HepG2 (cell line): ENCODE results near the gene CCDC177. TPM values are rescaled to one million over a fixed set of nuclear protein-coding genes. Genes with fewer than 3 reads are reported as not detected.

Experiments used
- ATAC-seq: fragments of 200-7000 bp; cut with Tn5 transposase; 3 replicates; pipeline ENCODE4 v1.9.1; 2020; ENCODE audit warnings: mild to moderate bottlenecking, moderate library complexity
- BruUV-seq: library from RNA; stranded (reverse); fragments of 400-500 nt; replicated peaks from 2 replicates; lab custom pipeline; 2021; lab: Mats Ljungman, UMichigan
- CTCF ChIA-PET: fragments of 300-600 bp; formaldehyde crosslinking; extraction: SDS; loops from one replicate; lab custom pipeline; 2021; ENCODE audit warnings: low total read pairs, inconsistent platforms, low intra/inter-chr PET ratio; lab: Yijun Ruan, JAX
- POLR2A ChIA-PET: fragments of 350-600 bp; sonication (Branson Sonifier 250); formaldehyde crosslinking; loops from one replicate; lab custom pipeline; 2020; ENCODE audit warnings: antibody characterized with exemption, inconsistent platforms; lab: Yijun Ruan, JAX
- DNase-seq: peaks from one replicate; pipeline ENCODE4 v3.0.0-alpha.2; 2015; ENCODE audit warnings: low spot score
- FAIRE-seq: peaks from 3 replicates; lab custom pipeline; 2011; peaks lifted over from hg19 to GRCh38; lab: Jason Lieb, UNC
- H2AFZ ChIP-seq: one replicate; pipeline ENCODE4 v1.6.1; 2011; ENCODE audit warnings: low read length, inconsistent platforms
- H3K27ac ChIP-seq: fragments of 300-600 bp; 3 replicates; pipeline ENCODE4 v1.8.0; 2011; ENCODE audit warnings: mixed run types, mild to moderate bottlenecking, mixed read lengths, low read length, inconsistent platforms; ENCODE audit not compliant: insufficient read depth; ENCODE audit errors: extremely low read length
- H3K27me3 ChIP-seq, 2 experiments: fragments of 200-600 bp in 1 of 2; 2 replicates in 1 of 2; 3 replicates in 1 of 2; pipeline versions ENCODE4 v1.6.0 to v1.8.0; 2011; ENCODE audit warnings: low read length in 2 of 2, mild to moderate bottlenecking in 2 of 2, moderate library complexity in 2 of 2, inconsistent platforms in 1 of 2; ENCODE audit not compliant: insufficient read depth in 2 of 2, control insufficient read depth in 1 of 2
- H3K36me3 ChIP-seq, 2 experiments: fragments of 200-600 bp in 1 of 2; replicated peaks in 1 of 2; 2 replicates in 1 of 2; 3 replicates in 1 of 2; pipeline versions ENCODE4 v1.5.1 to v1.8.0; 2011; ENCODE audit warnings: low read length in 2 of 2, inconsistent platforms in 1 of 2; ENCODE audit not compliant: insufficient read depth in 2 of 2, control insufficient read depth in 1 of 2
- H3K4me1 ChIP-seq: 2 replicates; pipeline ENCODE4 v1.5.1; 2012; ENCODE audit warnings: low read length, inconsistent platforms; ENCODE audit not compliant: insufficient read depth
- H3K4me2 ChIP-seq: 2 replicates; pipeline ENCODE4 v1.6.0; 2011; ENCODE audit warnings: low read depth, low read length, inconsistent platforms
- H3K4me3 ChIP-seq, 3 experiments: fragments of 200-600 bp in 1 of 3; sonication (generic), shearing (Covaris generic) in 1 of 3; replicated peaks in 1 of 3; 2 replicates each; pipeline ENCODE4 v1.5.1; 2011 to 2016; ENCODE audit warnings: low read length in 3 of 3, inconsistent platforms in 2 of 3, low read depth in 2 of 3, mild to moderate bottlenecking in 2 of 3, control low read depth in 1 of 3, mixed read lengths in 1 of 3; ENCODE audit not compliant: insufficient read depth in 1 of 3
- H3K79me2 ChIP-seq: one replicate; pipeline ENCODE4 v1.6.1; 2011; ENCODE audit warnings: low read length, inconsistent platforms; ENCODE audit not compliant: insufficient read depth
- H3K9ac ChIP-seq: 2 replicates; pipeline ENCODE4 v1.6.0; 2011; ENCODE audit warnings: mild to moderate bottlenecking, low read depth, low read length, inconsistent platforms; ENCODE audit not compliant: insufficient read depth
- H3K9me3 ChIP-seq: 2 replicates; pipeline ENCODE4 v1.5.1; 2012; ENCODE audit warnings: mild to moderate bottlenecking, low read length
- H4K20me1 ChIP-seq: 2 replicates; pipeline ENCODE4 v1.6.0; 2011; ENCODE audit warnings: inconsistent platforms, mild to moderate bottlenecking, low read length, moderate library complexity; ENCODE audit not compliant: insufficient read depth
- ADNP ChIP-seq: sonication (generic); formaldehyde crosslinking; IDR thresholded peaks from 2 replicates; pipeline ENCODE4 v1.4.0; 2020; ENCODE audit warnings: missing genetic modification reagents
- ATF1 ChIP-seq: IDR thresholded peaks from 2 replicates; pipeline ENCODE4 v1.6.1; 2016; ENCODE audit warnings: mild to moderate bottlenecking, control low read depth
- CBFB ChIP-seq: sonication (generic); formaldehyde crosslinking; IDR thresholded peaks from 2 replicates; pipeline ENCODE4 v1.4.0; 2020; ENCODE audit warnings: missing genetic modification reagents
- CCDC6 ChIP-seq: sonication (generic); formaldehyde crosslinking; IDR thresholded peaks from 2 replicates; pipeline ENCODE4 v1.8.1; 2022; ENCODE audit warnings: mild to moderate bottlenecking, missing genetic modification reagents, moderate library complexity
- NFE2 ChIP-seq: sonication (generic); formaldehyde crosslinking; IDR thresholded peaks from 2 replicates; pipeline ENCODE4 v1.4.0; 2020; ENCODE audit warnings: missing genetic modification reagents
- NR2C2 ChIP-seq: sonication (generic); formaldehyde crosslinking; IDR thresholded peaks from 2 replicates; pipeline ENCODE4 v1.4.0; 2020; ENCODE audit warnings: missing genetic modification reagents, mild to moderate bottlenecking, moderate library complexity, borderline replicate concordance
- PAX8 ChIP-seq: sonication (generic); formaldehyde crosslinking; IDR thresholded peaks from 2 replicates; pipeline ENCODE4 v1.8.0; 2022; ENCODE audit warnings: mild to moderate bottlenecking, missing genetic modification reagents, borderline replicate concordance
- RBM22 ChIP-seq: fragments of 200-400 bp; formaldehyde crosslinking; optimal IDR thresholded peaks from 2 replicates; pipeline ENCODE3; 2017; ENCODE audit warnings: mild to moderate bottlenecking, low read length, moderate library complexity
- SMAD1 ChIP-seq: sonication (generic); formaldehyde crosslinking; IDR thresholded peaks from 2 replicates; pipeline ENCODE4 v1.4.0; 2020; ENCODE audit warnings: missing genetic modification reagents, low read depth, mild to moderate bottlenecking, borderline replicate concordance
- ZBTB1 ChIP-seq: sonication (generic); formaldehyde crosslinking; IDR thresholded peaks from 2 replicates; pipeline ENCODE4 v1.4.0; 2020; ENCODE audit warnings: missing genetic modification reagents, borderline replicate concordance
- ZNF230 ChIP-seq: sonication (generic); formaldehyde crosslinking; IDR thresholded peaks from 2 replicates; pipeline ENCODE4 v1.4.0; 2020; ENCODE audit warnings: mild to moderate bottlenecking, missing genetic modification reagents
- ZNF263 ChIP-seq: sonication (generic); formaldehyde crosslinking; IDR thresholded peaks from 2 replicates; pipeline ENCODE4 v1.4.0; 2020; ENCODE audit warnings: missing genetic modification reagents
- ZNF7 ChIP-seq: IDR thresholded peaks from 2 replicates; pipeline ENCODE4 v1.6.1; 2016; ENCODE audit warnings: missing biosample characterization, missing genetic modification reagents
- ZSCAN20 ChIP-seq: sonication (generic); formaldehyde crosslinking; IDR thresholded peaks from 2 replicates; pipeline ENCODE4 v1.4.0; 2020; ENCODE audit warnings: missing genetic modification reagents, mild to moderate bottlenecking, borderline replicate concordance
- WGBS: methylation state at CpG from one replicate; pipeline ENCODE4 v1.1.6; 2017; ENCODE audit warnings: low lambda C conversion rate; 5-methylcytosine and 5-hydroxymethylcytosine counted together
- in situ Hi-C: cut with HindIII; loops from 2 replicates; pipeline ENCODE4 v1.10.0; 2017; ENCODE audit warnings: low pct_unique_long_range_greater_than_20kb; ENCODE audit not compliant: extremely low pct_ligation_motif_present
- intact Hi-C: fragments of 100-400 bp; cut with micrococcal nuclease; formaldehyde crosslinking; loops from one replicate; pipeline ENCODE4 v1.10.0; 2022; ENCODE audit not compliant: unreplicated experiment
- polyA plus RNA-seq, 8 experiments: library from polyadenylated mRNA; depleted of rRNA in 3 of 8; stranded (reverse) in 7 of 8; unstranded in 1 of 8; fragments of >200 nt; fragmentation: Illumina TruSeq in 4 of 8; extraction: Trizol in 4 of 8; gene quantifications; 2 replicates each; pipeline versions ENCODE4 v1.2.1 to v1.2.3, GENCODE V29; 2011 to 2016; ENCODE audit warnings: low read depth in 4 of 8, missing spikeins in 1 of 8, mixed read lengths in 1 of 8; ENCODE audit not compliant: insufficient read depth in 1 of 8
- total RNA-seq, 5 experiments: library from RNA; depleted of rRNA; stranded (reverse); fragments of >200 nt; fragmentation: Illumina TruSeq; extraction: Trizol; gene quantifications; 2 replicates each; pipeline ENCODE4 v1.2.3, GENCODE V29; 2016; ENCODE audit warnings: low read depth in 1 of 5
- TF ChIP-seq, protein P1 (sequence below): sonication (generic); formaldehyde crosslinking; IDR thresholded peaks from 2 replicates; pipeline ENCODE4 v1.9.0; 2021; ENCODE audit warnings: missing genetic modification reagents, borderline replicate concordance
- TF ChIP-seq, protein P2 (sequence below): sonication (generic); formaldehyde crosslinking; IDR thresholded peaks from 2 replicates; pipeline ENCODE4 v1.4.0; 2020; ENCODE audit warnings: missing genetic modification reagents, low read depth, mild to moderate bottlenecking, borderline replicate concordance
- TF ChIP-seq, protein P3 (sequence below): sonication (generic); formaldehyde crosslinking; IDR thresholded peaks from 2 replicates; pipeline ENCODE4 v1.4.0; 2020; ENCODE audit warnings: missing genetic modification reagents, borderline replicate concordance

The CCDC177 gene
- total and polyA plus RNA-seq, 2 of the 13 experiments (the other 11 are each of a cell fraction or from before 2014, with no cell fraction given) = not detected

DNA sequence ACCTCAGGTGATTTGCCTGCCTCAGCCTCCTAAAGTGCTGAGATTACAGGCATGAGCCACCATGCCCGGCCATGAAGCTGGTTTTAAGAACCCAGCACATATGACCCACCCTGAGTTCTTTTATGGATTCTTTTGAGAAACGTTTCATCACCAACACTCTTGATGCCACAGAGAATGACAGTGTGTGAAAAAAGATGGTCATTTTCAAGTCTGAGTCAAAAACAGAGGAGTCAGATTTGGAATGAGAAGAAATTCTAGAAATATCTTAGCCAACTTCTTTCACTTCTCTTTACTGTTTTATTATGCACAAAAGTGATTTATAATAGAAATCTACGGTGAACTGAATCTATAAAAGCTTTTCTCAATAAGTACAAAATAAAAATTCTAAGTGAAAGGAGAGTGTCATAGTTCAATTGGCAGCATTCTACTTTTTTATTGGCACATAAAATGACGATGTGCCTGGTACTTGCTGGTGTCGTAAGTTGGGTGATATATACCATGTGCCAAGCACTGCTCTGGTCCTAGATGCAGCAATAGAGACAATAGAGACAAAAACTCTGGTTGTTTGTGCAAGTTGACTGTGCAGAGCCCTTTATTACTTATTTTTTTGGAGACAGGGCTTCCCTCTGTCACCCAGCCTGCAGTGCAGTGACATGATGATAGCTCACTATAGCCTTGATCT is 33.9 kb downstream of the CCDC177 start (continued):
- TF ChIP-seq, protein P1, sequence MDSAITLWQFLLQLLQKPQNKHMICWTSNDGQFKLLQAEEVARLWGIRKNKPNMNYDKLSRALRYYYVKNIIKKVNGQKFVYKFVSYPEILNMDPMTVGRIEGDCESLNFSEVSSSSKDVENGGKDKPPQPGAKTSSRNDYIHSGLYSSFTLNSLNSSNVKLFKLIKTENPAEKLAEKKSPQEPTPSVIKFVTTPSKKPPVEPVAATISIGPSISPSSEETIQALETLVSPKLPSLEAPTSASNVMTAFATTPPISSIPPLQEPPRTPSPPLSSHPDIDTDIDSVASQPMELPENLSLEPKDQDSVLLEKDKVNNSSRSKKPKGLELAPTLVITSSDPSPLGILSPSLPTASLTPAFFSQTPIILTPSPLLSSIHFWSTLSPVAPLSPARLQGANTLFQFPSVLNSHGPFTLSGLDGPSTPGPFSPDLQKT (CRISPR knock-in tag) = no peak
- TF ChIP-seq ZNF230 (CRISPR knock-in tag) (no peak), ZSCAN20 (CRISPR knock-in tag) (no peak), SMAD1 (CRISPR knock-in tag) (no peak)
- TF ChIP-seq, protein P2, sequence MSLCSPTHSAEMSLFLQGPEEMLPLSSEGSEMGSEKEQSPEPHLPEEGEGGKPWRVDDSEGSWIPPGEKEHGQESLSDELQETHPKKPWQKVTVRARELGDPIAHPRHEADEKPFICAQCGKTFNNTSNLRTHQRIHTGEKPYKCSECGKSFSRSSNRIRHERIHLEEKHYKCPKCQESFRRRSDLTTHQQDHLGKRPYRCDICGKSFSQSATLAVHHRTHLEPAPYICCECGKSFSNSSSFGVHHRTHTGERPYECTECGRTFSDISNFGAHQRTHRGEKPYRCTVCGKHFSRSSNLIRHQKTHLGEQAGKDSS (CRISPR knock-in tag) = no peak

DNA sequence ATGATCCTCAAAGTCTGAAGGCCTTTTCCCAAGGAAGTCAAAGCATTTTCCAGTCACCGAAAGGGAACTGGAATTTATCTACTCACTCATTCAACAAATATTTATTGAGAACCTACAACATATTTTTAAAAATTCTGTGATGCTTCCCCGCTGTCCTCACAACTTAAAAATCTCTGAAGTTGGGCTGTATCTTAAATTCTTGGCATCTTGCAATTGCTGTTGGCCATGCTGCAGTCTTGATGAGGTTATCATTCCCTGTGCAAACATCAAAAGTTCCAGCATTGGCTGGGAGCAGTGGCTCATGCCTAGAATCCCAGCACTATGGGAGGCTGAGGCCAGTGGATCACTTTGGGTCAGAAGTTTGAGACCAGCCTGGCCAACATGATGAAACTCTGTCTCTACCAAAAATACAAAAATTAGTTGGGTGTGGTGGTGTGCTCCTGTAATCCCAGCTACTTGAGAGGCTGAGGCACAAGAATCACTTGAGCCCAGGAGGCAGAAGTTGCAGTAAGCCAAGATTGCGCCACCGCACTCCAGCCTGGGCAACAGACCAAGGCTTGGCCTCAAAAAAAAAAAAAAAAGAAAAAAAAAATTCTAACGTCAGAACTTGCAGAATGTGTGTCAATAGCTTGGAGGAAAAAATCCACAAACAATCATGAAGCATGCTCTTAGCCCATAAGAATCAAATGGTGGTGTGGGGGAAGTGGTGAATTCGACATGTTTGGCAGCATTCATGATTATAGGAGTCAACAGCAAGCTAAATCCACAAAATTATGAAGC is 34.9 kb downstream of the CCDC177 start:
- FAIRE-seq (no peak), ATAC-seq (no peak), DNase-seq (no peak)
- CTCF ChIA-PET = interaction anchor here (0.6 kb wide), 1 partner anchor 309 kb away, joined by 3 read pairs; no protein-coding TSS in a partner anchor
- no peaks in the 10 kb centered on the region for H4K20me1 ChIP-seq
- 57% methylated on average over 6 of the region's 6 CpGs for WGBS
- TF ChIP-seq PAX8 (CRISPR knock-in tag) (no peak), ZNF263 (CRISPR knock-in tag) (no peak), CCDC6 (CRISPR knock-in tag) (no peak), CBFB (CRISPR knock-in tag) (no peak), ZNF7 (CRISPR knock-in tag) (no peak), NR2C2 (CRISPR knock-in tag) (no peak), NFE2 (CRISPR knock-in tag) (no peak), ZBTB1 (CRISPR knock-in tag) (no peak), ATF1 (CRISPR knock-in tag) (no peak), ADNP (no peak), RBM22 (no peak)
- TF ChIP-seq, protein P3, sequence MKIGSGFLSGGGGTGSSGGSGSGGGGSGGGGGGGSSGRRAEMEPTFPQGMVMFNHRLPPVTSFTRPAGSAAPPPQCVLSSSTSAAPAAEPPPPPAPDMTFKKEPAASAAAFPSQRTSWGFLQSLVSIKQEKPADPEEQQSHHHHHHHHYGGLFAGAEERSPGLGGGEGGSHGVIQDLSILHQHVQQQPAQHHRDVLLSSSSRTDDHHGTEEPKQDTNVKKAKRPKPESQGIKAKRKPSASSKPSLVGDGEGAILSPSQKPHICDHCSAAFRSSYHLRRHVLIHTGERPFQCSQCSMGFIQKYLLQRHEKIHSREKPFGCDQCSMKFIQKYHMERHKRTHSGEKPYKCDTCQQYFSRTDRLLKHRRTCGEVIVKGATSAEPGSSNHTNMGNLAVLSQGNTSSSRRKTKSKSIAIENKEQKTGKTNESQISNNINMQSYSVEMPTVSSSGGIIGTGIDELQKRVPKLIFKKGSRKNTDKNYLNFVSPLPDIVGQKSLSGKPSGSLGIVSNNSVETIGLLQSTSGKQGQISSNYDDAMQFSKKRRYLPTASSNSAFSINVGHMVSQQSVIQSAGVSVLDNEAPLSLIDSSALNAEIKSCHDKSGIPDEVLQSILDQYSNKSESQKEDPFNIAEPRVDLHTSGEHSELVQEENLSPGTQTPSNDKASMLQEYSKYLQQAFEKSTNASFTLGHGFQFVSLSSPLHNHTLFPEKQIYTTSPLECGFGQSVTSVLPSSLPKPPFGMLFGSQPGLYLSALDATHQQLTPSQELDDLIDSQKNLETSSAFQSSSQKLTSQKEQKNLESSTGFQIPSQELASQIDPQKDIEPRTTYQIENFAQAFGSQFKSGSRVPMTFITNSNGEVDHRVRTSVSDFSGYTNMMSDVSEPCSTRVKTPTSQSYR (CRISPR knock-in tag) = no peak
- POLR2A ChIA-PET = no interaction called here
- H3K36me3 ChIP-seq = no peaks in the 10 kb centered on the region
- intact Hi-C loops (no loop called here), in situ Hi-C loops (loop anchor here (5.0 kb wide), 1 partner anchor 32 kb away; the partner anchor contains the start of gene CCDC177)
- no peak overlapping the region for H3K4me2 ChIP-seq
- H3K27me3 ChIP-seq = peaks cover 2 to 19% of the 10 kb centered on the region in 2 experiments; a peak in 4 of 5 replicates
- no TSS peak for BruUV-seq
- H2AFZ ChIP-seq = no peak overlapping the region
- H3K4me1 ChIP-seq = no peaks in the 10 kb centered on the region
- H3K9me3 ChIP-seq = no peaks in the 10 kb centered on the region
- H3K4me3 ChIP-seq = no peak overlapping the region
- no peak overlapping the region for H3K9ac ChIP-seq
- no peaks in the 10 kb centered on the region for H3K79me2 ChIP-seq
- H3K27ac ChIP-seq = no peak overlapping the region
